Effector memory CD8-positive, alpha-beta T cell (primary cell): ENCODE results near the gene COLEC12.

ENCODE experiments used
- ATAC-seq: fragments of 150-1000 bp; cut with Tn5 transposase; replicated peaks from 2 replicates; pipeline ENCODE4 v1.10.0; 2021; ENCODE audit warnings: mild to moderate bottlenecking, moderate library complexity
- DNase-seq, 3 experiments: peaks; one replicate each; pipeline ENCODE4 v3.0.0; 2021
- H3K27ac Mint-ChIP-seq, 2 donors: one replicate each; pipeline ENCODE4 v1.8.0; 2022; ENCODE audit warnings: mild to moderate bottlenecking in 2 of 2, mixed read lengths in 2 of 2, moderate library complexity in 2 of 2
- H3K27me3 Mint-ChIP-seq, 2 donors: one replicate each; pipeline ENCODE4 v1.8.0; 2022; ENCODE audit warnings: mixed read lengths in 2 of 2
- H3K36me3 Mint-ChIP-seq: one replicate; pipeline ENCODE4 v1.8.0; 2022; ENCODE audit warnings: mild to moderate bottlenecking, moderate library complexity, mixed read lengths; ENCODE audit not compliant: insufficient read depth
- H3K4me1 Mint-ChIP-seq, 2 donors: one replicate each; pipeline ENCODE4 v1.8.0; 2022; ENCODE audit warnings: low read depth in 2 of 2, mixed read lengths in 2 of 2
- H3K4me3 Mint-ChIP-seq, 2 donors: one replicate each; pipeline ENCODE4 v1.8.0; 2022; ENCODE audit warnings: mild to moderate bottlenecking in 2 of 2, mixed read lengths in 2 of 2, moderate library complexity in 2 of 2
- H3K9me3 Mint-ChIP-seq, 2 donors: one replicate each; pipeline ENCODE4 v1.8.0; 2022; ENCODE audit warnings: mixed read lengths in 2 of 2

The COLEC12 gene

DNA sequence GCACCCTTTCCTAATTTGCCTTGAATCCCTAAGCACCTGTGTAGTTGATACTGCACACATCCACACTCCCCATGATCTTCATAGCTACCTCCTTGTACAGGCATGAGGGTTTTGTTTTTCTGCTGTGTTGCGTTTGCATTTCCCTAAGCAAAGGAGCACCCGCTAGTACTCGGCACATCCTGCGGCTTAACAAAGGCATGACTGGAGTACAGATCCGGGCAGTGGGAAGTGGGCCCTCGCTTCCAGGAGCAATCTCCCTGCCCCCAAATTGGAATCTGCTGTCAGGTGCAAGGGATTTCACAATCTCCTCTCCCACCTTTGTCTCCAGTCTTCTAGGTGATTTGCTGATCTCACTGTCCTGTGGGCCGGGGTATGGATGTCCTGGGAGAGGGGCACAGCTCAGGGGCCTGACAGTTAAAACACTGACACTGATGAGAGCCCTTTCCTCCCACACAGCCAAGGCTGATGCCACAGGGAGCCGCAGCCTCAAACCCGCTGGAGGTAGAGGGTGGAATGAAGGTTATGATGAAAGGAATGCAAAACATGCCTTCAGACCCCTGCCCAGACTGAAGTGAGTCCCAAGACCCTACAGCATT lies 133.9 kb downstream of the COLEC12 start:
- H3K9me3 Mint-ChIP-seq = no peaks in the 10 kb centered on the region
- no peak overlapping the region for H3K4me3 Mint-ChIP-seq
- H3K36me3 Mint-ChIP-seq = peaks cover 3% of the 10 kb centered on the region
- DNase-seq (no peak), ATAC-seq (no peak)
- no peaks in the 10 kb centered on the region for H3K4me1 Mint-ChIP-seq
- H3K27ac Mint-ChIP-seq = no peak overlapping the region
- H3K27me3 Mint-ChIP-seq = peaks cover 39 to 53% of the 10 kb centered on the region in 2 donors

DNA sequence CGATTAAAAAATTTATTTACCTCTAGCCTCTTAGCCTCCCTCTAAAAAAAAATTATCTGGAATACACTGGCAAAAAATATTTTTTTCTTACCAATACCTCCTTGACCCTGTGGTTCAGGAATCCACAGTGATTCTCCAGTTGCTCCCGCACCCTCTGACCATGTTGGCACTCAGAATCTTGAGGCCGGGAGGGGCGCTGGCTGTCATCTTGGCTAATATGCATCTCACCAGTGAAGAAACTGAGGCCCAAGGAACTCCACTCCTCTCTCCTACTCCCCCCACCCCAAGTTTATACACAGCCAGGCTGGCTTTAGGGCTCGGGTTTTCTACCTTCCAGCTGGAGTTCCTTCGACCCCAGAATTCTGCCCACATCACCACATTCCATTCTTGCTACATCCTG lies 134.8 kb downstream of the COLEC12 start:
- Mint-ChIP-seq H3K27me3 (peaks cover 37 to 52% of the 10 kb centered on the region in 2 donors), H3K4me1 (no peaks in the 10 kb centered on the region), H3K36me3 (peaks cover 3% of the 10 kb centered on the region), H3K4me3 (no peak overlapping the region), H3K27ac (no peak overlapping the region), H3K9me3 (no peaks in the 10 kb centered on the region)
- ATAC-seq = no peak
- no peak for DNase-seq

DNA sequence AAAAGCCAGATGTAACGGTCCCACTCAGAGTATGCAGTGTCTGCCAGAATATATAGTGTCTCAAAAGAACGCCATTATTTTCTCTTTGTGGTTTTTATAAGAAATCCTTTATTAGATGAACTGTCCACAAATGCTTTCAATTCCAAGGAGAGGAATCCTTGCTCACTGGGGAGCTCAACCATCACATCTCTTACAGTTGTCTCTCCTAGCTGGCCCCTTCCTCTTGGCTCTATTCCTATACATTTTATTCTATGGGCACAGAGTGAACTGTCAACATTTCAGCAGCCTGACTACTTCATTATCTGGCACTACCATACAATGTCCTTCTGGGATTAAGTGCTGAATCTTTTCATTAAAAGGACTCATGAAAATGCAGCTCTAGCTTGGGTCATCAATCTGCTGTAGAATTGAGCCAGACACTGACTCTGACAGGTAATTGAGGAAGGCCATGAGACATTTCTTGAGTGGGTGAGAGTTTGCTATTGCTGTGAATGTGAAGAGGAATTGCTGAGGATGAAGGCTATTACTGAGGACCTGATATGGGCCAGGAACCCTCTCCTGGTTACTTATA lies 136.2 kb downstream of the COLEC12 start:
- Mint-ChIP-seq H3K9me3 (no peaks in the 10 kb centered on the region), H3K4me3 (no peak overlapping the region), H3K4me1 (no peaks in the 10 kb centered on the region), H3K36me3 (peaks cover 3% of the 10 kb centered on the region), H3K27me3 (peaks cover 30 to 45% of the 10 kb centered on the region in 2 donors), H3K27ac (no peak overlapping the region)
- ATAC-seq = no peak
- DNase-seq = no peak

DNA sequence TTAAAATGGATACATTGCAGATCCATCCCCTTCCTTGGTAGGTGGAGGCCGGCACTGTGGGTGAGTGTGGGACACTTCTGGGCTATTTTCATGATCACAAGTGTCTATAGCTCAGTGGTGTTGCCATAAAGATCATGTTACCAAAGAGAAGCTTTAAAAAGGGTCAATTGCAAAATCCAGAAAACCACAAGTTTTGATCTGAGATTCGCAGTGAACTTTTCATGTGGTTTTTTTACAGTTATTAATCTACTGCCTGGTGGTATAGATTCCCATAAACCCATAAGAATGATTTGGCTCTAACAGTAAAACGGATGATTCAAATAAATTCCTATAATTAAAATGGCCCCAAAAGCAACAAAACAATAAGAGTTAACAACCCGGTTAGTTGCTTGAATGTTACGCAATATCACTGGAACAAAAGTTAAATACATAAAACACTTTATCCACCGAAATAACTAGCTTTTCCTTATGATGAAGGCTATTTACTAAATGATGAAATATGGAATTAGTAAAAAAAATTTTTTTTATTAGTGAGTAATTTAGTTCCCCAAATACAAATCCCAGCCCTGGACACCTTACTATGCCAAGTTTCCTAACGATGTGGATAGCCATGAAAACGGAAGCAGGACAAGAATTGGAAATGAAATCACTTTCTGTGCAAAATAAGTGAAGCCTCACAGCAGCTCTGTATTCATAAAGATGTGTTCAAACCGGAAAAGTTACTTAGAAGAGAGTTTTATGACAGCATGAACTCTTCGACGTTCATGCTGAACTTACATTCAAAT lies 137.0 kb downstream of the COLEC12 start:
- no peaks in the 10 kb centered on the region for H3K36me3 Mint-ChIP-seq
- H3K4me1 Mint-ChIP-seq = no peaks in the 10 kb centered on the region
- peaks cover 30 to 43% of the 10 kb centered on the region in 2 donors for H3K27me3 Mint-ChIP-seq
- DNase-seq (no peak), ATAC-seq (no peak)
- no peak overlapping the region for H3K27ac Mint-ChIP-seq
- no peaks in the 10 kb centered on the region for H3K9me3 Mint-ChIP-seq
- no peak overlapping the region for H3K4me3 Mint-ChIP-seq

DNA sequence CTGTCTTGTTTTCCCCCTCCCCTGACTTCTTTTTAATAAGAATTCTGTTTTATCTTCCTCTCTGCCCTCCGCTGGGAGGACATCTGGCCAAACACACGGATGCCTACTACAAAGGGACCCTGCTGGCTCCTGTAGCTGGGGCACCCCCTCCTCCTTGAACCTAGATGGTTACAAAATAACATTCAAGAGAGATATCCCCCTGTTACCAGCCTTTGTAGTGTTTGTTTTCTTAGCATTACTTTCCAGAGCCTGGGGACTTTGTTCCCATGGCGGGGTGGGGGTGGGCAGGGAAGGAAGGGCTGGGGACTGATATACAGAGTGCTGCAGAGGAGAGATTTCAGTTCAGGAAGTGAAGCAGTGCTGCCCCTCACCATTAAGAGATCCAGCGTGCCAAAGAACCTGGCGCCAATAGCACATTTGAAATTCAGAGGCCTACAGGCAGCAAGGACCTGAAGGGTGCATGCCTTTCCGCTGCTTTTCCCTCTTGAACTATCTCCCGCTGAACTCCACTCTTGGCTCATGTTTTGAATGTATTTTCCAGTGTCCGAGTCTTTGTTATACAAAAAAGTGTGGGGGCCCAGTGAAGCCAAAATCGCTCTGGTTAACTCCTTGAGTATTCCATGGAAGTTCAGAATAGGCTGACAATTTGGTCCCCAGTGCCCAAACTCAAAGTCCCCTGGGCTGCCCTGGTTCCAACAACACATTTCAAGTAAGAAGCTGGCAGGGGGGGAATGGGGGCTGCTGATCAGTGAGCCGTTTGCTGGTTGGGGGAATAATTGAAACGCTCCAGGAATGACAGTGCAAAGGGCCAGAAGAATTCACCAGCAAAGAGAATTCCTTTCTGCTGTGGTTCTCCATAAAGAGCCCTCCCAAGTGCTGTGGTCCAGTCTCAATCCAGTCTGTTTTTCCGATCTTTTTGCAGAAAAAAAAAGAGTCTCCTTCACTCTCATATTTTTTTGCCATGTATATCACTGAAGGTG lies 137.9 kb downstream of the COLEC12 start:
- H3K4me3 Mint-ChIP-seq = no peak overlapping the region
- no peaks in the 10 kb centered on the region for H3K9me3 Mint-ChIP-seq
- H3K27me3 Mint-ChIP-seq = peaks cover 26 to 43% of the 10 kb centered on the region in 2 donors
- no peaks in the 10 kb centered on the region for H3K4me1 Mint-ChIP-seq
- no peaks in the 10 kb centered on the region for H3K36me3 Mint-ChIP-seq
- no peak for ATAC-seq
- H3K27ac Mint-ChIP-seq = no peak overlapping the region
- no peak for DNase-seq

DNA sequence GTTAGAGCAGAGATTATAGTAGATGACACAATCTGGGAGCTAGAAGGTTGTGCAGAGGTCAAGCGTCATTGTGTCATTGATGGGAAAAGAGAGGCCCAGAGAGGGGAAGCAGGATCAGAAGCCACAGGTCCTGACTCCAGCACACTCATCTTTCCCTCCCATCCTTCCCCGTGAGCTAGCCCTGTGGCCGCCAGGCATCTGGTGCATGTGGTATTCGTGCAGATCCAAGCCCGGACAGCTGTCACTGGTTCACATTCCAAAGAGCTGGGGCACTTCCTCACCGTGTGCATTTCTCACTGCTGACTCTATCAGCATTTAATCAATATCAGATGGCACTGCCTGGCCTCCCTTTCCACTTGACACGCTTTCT lies 138.6 kb downstream of the COLEC12 start:
- Mint-ChIP-seq H3K9me3 (no peaks in the 10 kb centered on the region), H3K27ac (no peak overlapping the region), H3K36me3 (no peaks in the 10 kb centered on the region), H3K4me3 (no peak overlapping the region), H3K4me1 (no peaks in the 10 kb centered on the region), H3K27me3 (peaks cover 24 to 43% of the 10 kb centered on the region in 2 donors)
- ATAC-seq (no peak), DNase-seq (no peak)

DNA sequence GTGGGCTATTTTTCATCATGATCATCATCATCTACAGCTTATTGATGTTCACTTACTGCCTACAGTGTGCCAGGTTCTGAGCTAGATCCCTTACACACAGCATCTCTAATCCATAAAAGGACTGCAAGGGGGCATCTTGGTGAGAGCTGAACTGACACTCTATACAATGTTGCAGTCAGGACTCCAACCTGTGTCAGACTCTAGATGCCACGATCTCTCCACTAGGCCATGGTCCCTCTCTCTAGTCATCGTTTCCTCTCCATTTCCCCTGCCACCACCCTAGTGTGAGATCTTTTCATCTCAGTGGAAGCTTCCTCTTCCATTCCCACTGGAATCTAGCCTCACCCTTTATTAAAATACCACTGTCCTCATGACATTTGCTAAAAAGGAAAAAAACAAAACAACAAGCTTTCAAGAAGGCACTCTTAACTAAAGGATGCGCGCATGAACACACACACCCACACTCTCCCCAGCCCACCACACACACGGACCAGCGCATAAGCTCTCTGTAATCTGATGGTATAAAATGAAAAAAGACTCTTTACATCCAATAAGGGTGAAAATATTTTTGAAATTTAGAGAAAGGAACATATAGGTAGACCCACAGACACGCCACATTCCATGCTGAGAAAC lies 139.3 kb downstream of the COLEC12 start:
- H3K4me1 Mint-ChIP-seq = no peaks in the 10 kb centered on the region
- no peaks in the 10 kb centered on the region for H3K36me3 Mint-ChIP-seq
- DNase-seq (no peak), ATAC-seq (no peak)
- H3K9me3 Mint-ChIP-seq = no peaks in the 10 kb centered on the region
- H3K27ac Mint-ChIP-seq = no peak overlapping the region
- H3K4me3 Mint-ChIP-seq = no peak overlapping the region
- peaks cover 24 to 44% of the 10 kb centered on the region in 2 donors for H3K27me3 Mint-ChIP-seq

DNA sequence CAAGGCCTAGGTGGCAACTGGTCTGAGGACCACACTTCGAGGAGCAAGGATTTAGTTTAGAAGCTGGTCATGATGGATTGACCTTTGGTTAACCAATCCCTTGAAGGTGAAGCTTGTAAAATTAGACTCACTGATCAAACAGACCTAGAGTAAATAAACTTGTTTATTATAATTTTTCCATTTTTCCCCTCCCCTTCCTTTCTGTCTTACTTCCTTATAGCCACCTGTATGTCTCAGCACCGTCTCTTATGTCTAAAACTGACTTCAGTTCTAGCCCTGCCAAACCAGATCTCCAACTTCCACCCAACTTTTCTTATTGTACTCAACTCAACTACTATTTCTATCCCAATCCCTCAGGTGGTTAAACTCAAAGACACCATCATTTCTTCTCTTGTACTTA lies 139.8 kb downstream of the COLEC12 start:
- DNase-seq (no peak), ATAC-seq (no peak)
- H3K27me3 Mint-ChIP-seq = peaks cover 19 to 44% of the 10 kb centered on the region in 2 donors
- H3K4me3 Mint-ChIP-seq = no peak overlapping the region
- H3K36me3 Mint-ChIP-seq = no peaks in the 10 kb centered on the region
- no peak overlapping the region for H3K27ac Mint-ChIP-seq
- H3K9me3 Mint-ChIP-seq = no peaks in the 10 kb centered on the region
- H3K4me1 Mint-ChIP-seq = no peaks in the 10 kb centered on the region

DNA sequence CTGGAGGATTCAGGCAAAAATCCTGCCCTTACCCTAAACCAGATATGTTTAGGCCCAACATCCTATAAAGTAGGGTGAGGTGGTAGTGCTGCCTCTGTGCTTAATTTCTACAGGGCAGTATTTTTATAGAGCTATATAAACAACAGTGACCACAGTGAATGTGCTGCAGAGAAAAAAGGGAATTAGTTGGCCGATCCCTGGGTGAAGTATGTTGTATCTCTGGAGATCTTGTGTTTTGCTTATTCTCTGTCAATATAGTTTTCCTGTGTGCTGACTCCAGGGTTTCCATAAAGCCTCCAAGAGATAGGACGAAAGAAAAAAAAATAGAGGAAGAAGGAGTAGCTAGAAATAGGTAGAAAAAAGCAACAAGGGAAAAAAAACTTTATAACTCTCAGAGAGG lies 143.7 kb downstream of the COLEC12 start:
- ATAC-seq = no peak
- no peak for DNase-seq
- no peak overlapping the region for H3K4me3 Mint-ChIP-seq
- H3K9me3 Mint-ChIP-seq = no peaks in the 10 kb centered on the region
- no peaks in the 10 kb centered on the region for H3K4me1 Mint-ChIP-seq
- no peaks in the 10 kb centered on the region for H3K36me3 Mint-ChIP-seq
- no peak overlapping the region for H3K27ac Mint-ChIP-seq
- peaks cover 15 to 45% of the 10 kb centered on the region in 2 donors for H3K27me3 Mint-ChIP-seq

DNA sequence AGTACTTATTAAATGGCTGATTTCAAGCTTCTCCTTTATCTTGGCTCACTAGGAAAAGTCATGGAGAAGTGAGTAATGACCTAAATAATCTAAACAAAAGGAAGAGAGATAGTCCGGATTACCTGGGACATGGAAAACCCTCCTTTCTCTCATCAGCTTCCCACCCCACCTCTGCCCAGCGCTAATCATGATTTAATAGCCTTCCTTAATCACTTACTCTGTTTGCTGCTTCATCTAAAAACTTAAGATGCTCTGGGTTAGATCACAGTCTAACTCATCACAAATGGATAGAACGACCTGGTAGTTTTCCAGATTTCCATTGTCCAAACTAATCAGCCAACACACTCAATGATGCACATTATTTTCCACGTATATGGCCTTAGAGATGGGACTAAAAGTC lies 144.8 kb downstream of the COLEC12 start:
- no peak for DNase-seq
- H3K4me3 Mint-ChIP-seq = no peak overlapping the region
- H3K9me3 Mint-ChIP-seq = no peaks in the 10 kb centered on the region
- H3K27me3 Mint-ChIP-seq = peaks cover 16 to 44% of the 10 kb centered on the region in 2 donors
- H3K4me1 Mint-ChIP-seq = no peaks in the 10 kb centered on the region
- H3K36me3 Mint-ChIP-seq = no peaks in the 10 kb centered on the region
- ATAC-seq = no peak
- H3K27ac Mint-ChIP-seq = no peak overlapping the region

DNA sequence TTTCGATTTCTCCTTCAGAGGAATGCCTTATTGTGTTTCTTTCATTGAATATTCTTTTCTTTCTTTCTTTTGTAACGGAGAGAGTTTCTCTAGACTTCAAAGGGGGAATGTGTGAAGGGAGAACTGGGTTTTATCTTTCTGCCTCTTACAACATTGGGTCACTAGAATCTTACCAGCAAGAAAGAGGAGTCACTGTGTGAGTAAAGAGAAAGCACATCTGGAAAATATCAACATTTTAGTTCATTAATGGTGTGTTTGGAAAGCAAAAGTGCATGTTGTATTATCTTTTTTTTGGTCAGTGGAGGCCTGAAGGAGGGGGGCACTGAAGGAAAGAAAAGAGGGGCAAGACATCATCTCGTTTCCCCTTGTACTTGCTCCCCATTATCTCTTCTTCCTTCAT lies 146.0 kb downstream of the COLEC12 start:
- no peak for ATAC-seq

DNA sequence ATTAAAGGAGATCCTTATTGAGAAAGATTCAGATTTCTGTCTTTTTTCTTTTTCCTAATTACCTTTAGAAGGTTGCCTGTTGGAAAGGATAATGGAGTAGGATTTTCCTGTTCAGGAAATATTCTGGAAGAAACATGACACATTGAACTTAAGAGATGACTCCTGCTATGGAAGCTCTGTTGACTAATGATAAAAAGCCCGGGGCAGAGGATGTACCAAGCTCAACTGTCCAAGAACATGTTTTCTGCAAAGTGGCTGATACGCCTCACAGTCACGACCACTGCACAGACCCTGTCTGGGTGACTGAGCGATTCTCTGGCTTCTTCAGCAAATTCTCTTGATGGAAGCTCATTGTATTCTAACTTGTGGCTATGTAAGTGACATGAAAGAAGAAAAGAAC lies 146.5 kb downstream of the COLEC12 start:
- H3K9me3 Mint-ChIP-seq = no peaks in the 10 kb centered on the region
- ATAC-seq (no peak), DNase-seq (no peak)
- no peaks in the 10 kb centered on the region for H3K4me1 Mint-ChIP-seq
- no peak overlapping the region for H3K27ac Mint-ChIP-seq
- H3K36me3 Mint-ChIP-seq = no peaks in the 10 kb centered on the region
- no peak overlapping the region for H3K4me3 Mint-ChIP-seq
- peaks cover 30 to 61% of the 10 kb centered on the region in 2 donors for H3K27me3 Mint-ChIP-seq

More for the DNA sequence above, 146.0 kb downstream of the COLEC12 start:
- no peak for DNase-seq
- Mint-ChIP-seq H3K9me3 (no peaks in the 10 kb centered on the region), H3K27me3 (peaks cover 26 to 56% of the 10 kb centered on the region in 2 donors), H3K4me1 (no peaks in the 10 kb centered on the region), H3K4me3 (no peak overlapping the region), H3K27ac (no peak overlapping the region), H3K36me3 (no peaks in the 10 kb centered on the region)

DNA sequence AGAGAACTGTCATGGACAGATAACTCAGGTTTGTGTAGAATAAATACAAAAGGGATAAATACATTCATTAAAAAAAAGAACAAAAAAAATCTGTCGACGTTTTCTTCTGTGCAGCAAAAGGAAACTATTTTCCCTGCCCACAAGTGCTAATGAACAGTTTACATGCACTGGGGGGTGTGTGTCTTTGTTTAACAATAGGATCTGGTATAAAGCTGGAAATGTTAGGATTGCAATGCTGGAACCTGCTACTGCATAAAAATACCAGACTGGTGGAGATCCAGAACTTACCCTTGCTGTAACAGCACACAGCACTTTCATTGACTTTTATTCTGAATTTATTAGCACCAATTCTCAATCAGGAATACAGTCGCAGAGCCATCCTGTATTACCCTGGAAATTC lies 148.1 kb downstream of the COLEC12 start:
- Mint-ChIP-seq H3K36me3 (no peaks in the 10 kb centered on the region), H3K27ac (no peak overlapping the region), H3K9me3 (no peaks in the 10 kb centered on the region), H3K4me1 (no peaks in the 10 kb centered on the region), H3K4me3 (no peak overlapping the region), H3K27me3 (peaks cover 30 to 69% of the 10 kb centered on the region in 2 donors)
- ATAC-seq (no peak), DNase-seq (no peak)
